Cerebellar nuclear complex (tissue), 1 donor: ENCODE data around the gene TAX1BP1.

Source experiments
- DNase-seq, 2 experiments: peaks; one replicate each; lab custom pipeline; 2025; lab: John Stamatoyannopoulos, UW

Gene TAX1BP1

GRCh38 chr7:27781188-27781587 lies 41.2 kb downstream of the TAX1BP1 start:
- DNase-seq = no peak

GRCh38 chr7:27782849-27783248 lies 42.9 kb downstream of the TAX1BP1 start:
- no peak for DNase-seq

GRCh38 chr7:27784399-27785053 lies 44.6 kb downstream of the TAX1BP1 start:
- no peak for DNase-seq

- no peak for DNase-seq
Observed at GRCh38 chr7:27788437-27788836, 48.5 kb downstream of the TAX1BP1 start.

GRCh38 chr7:27793780-27794179 lies 53.8 kb downstream of the TAX1BP1 start:
- DNase-seq = no peak

GRCh38 chr7:27795977-27796376 lies 56.0 kb downstream of the TAX1BP1 start:
- DNase-seq = no peak

- DNase-seq = no peak
Observed at GRCh38 chr7:27799212-27799611, 59.2 kb downstream of the TAX1BP1 start.

- DNase-seq = no peak
Observed at GRCh38 chr7:27802999-27803398, 63.0 kb downstream of the TAX1BP1 start.

GRCh38 chr7:27804139-27804538 lies 64.2 kb downstream of the TAX1BP1 start:
- no peak for DNase-seq

- DNase-seq = no peak
Observed at GRCh38 chr7:27808626-27809025, 68.7 kb downstream of the TAX1BP1 start.

- no peak for DNase-seq
Observed at GRCh38 chr7:27810186-27810585, 70.2 kb downstream of the TAX1BP1 start.

GRCh38 chr7:27812706-27813105 lies 72.7 kb downstream of the TAX1BP1 start:
- no peak for DNase-seq

- no peak for DNase-seq
Observed at GRCh38 chr7:27822245-27822644, 82.3 kb downstream of the TAX1BP1 start.

- no peak for DNase-seq
Observed at GRCh38 chr7:27825891-27826290, 85.9 kb downstream of the TAX1BP1 start.

- DNase-seq = no peak
Observed at GRCh38 chr7:27826357-27826756, 86.4 kb downstream of the TAX1BP1 start.

- no peak for DNase-seq
Observed at GRCh38 chr7:27834179-27834921, 94.4 kb downstream of the TAX1BP1 start.

GRCh38 chr7:27835376-27835775 lies 95.4 kb downstream of the TAX1BP1 start:
- DNase-seq = no peak

GRCh38 chr7:27836536-27836935 lies 96.6 kb downstream of the TAX1BP1 start:
- DNase-seq = no peak

GRCh38 chr7:27839099-27839498 lies 99.1 kb downstream of the TAX1BP1 start:
- DNase-seq = no peak

- no peak for DNase-seq
Observed at GRCh38 chr7:27840313-27840712, 100.4 kb downstream of the TAX1BP1 start.

GRCh38 chr7:27840760-27841364 lies 100.9 kb downstream of the TAX1BP1 start:
- DNase-seq = no peak

- no peak for DNase-seq
Observed at GRCh38 chr7:27842094-27842692, 102.2 kb downstream of the TAX1BP1 start.

GRCh38 chr7:27842851-27843250 lies 102.9 kb downstream of the TAX1BP1 start:
- DNase-seq = no peak
